ENCODE measurements around the gene A1CF.

- TF ChIP-seq CTCF (IDR thresholded peaks at IDR 0.05) (no peak), POLR2A (IDR thresholded peaks at IDR 0.05) (no peak)
Observed at GRCh38 chr10:50929670-50930069, 44.2 kb upstream of the A1CF start.
